HepG2 (cell line): ENCODE data around the gene SYCP2L. TPM values are rescaled to one million over a fixed set of nuclear protein-coding genes. Genes with fewer than 3 reads are reported as not detected.

ENCODE experiments used
- EHMT2 ChIP-seq: fragments of 200-600 bp; sonication (generic); IDR thresholded peaks from 2 replicates; pipeline ENCODE4 v1.7.0; 2017; ENCODE audit warnings: antibody characterized with exemption, low read depth, low read length, borderline replicate concordance
- FOXK2 ChIP-seq: fragments of 450-650 bp; IDR thresholded peaks from 2 replicates; pipeline ENCODE4 v1.6.1; 2016
- ISX ChIP-seq: sonication (generic); formaldehyde crosslinking; conservative IDR thresholded peaks from 2 replicates; pipeline ENCODE4 v1.5.0; 2020; ENCODE audit warnings: missing genetic modification reagents
- KDM3A ChIP-seq: IDR thresholded peaks from 2 replicates; pipeline ENCODE4 v1.6.1; 2018; ENCODE audit warnings: low read depth, missing compliant biosample characterization
- NFE2L2 ChIP-seq: fragments of 150-350 bp; IDR thresholded peaks from 2 replicates; pipeline ENCODE4 v1.6.1; 2014; ENCODE audit warnings: low read length
- PAWR ChIP-seq: sonication (generic); formaldehyde crosslinking; IDR thresholded peaks from 2 replicates; pipeline ENCODE4 v1.4.0; 2020; ENCODE audit warnings: missing genetic modification reagents, mild to moderate bottlenecking, borderline replicate concordance
- PRPF4 ChIP-seq: fragments of 200-400 bp; formaldehyde crosslinking; IDR thresholded peaks from 2 replicates; pipeline ENCODE4 v1.6.1; 2016; ENCODE audit warnings: low read length, low read depth; ENCODE audit not compliant: poor library complexity, severe bottlenecking
- SALL1 ChIP-seq: sonication (generic); formaldehyde crosslinking; IDR thresholded peaks from 2 replicates; pipeline ENCODE4 v1.8.0; 2022; ENCODE audit warnings: mild to moderate bottlenecking, missing genetic modification reagents
- SIN3B ChIP-seq: fragments of 150-350 bp; IDR thresholded peaks from 2 replicates; pipeline ENCODE4 v1.6.1; 2014; ENCODE audit warnings: low read length
- ZMYM2 ChIP-seq: sonication (generic); formaldehyde crosslinking; IDR thresholded peaks from 2 replicates; pipeline ENCODE4 v1.8.0; 2022; ENCODE audit warnings: mild to moderate bottlenecking, missing genetic modification reagents
- ZNF143 ChIP-seq: sonication (generic); formaldehyde crosslinking; IDR thresholded peaks from 2 replicates; pipeline ENCODE4 v1.4.0; 2020; ENCODE audit warnings: missing genetic modification reagents
- ZNF451 ChIP-seq: sonication (generic); formaldehyde crosslinking; IDR thresholded peaks from 2 replicates; pipeline ENCODE4 v1.5.0; 2020; ENCODE audit warnings: mild to moderate bottlenecking, missing genetic modification reagents
- ZNF589 ChIP-seq: sonication (generic); formaldehyde crosslinking; conservative IDR thresholded peaks from 2 replicates; pipeline ENCODE4 v1.8.0; 2022; ENCODE audit warnings: mild to moderate bottlenecking, moderate library complexity, missing genetic modification reagents
- ZNF703 ChIP-seq: sonication (generic); formaldehyde crosslinking; IDR thresholded peaks from 2 replicates; pipeline ENCODE4 v1.5.1; 2020; ENCODE audit warnings: missing genetic modification reagents, mild to moderate bottlenecking, moderate library complexity, borderline replicate concordance
- ZNF772 ChIP-seq: sonication (generic); formaldehyde crosslinking; IDR thresholded peaks from 2 replicates; pipeline ENCODE4 v1.5.0; 2020; ENCODE audit warnings: mild to moderate bottlenecking, missing genetic modification reagents
- polyA plus RNA-seq, 8 experiments: library from polyadenylated mRNA; depleted of rRNA in 3 of 8; stranded (reverse) in 7 of 8; unstranded in 1 of 8; fragments of >200 nt; fragmentation: Illumina TruSeq in 4 of 8; extraction: Trizol in 4 of 8; gene quantifications; 2 replicates each; pipeline versions ENCODE4 v1.2.1 to v1.2.3, GENCODE V29; 2011 to 2016; ENCODE audit warnings: low read depth in 4 of 8, missing spikeins in 1 of 8, mixed read lengths in 1 of 8; ENCODE audit not compliant: insufficient read depth in 1 of 8
- total RNA-seq, 5 experiments: library from RNA; depleted of rRNA; stranded (reverse); fragments of >200 nt; fragmentation: Illumina TruSeq; extraction: Trizol; gene quantifications; 2 replicates each; pipeline ENCODE4 v1.2.3, GENCODE V29; 2016; ENCODE audit warnings: low read depth in 1 of 5
- TF ChIP-seq, protein P1 (sequence below): sonication (generic); formaldehyde crosslinking; IDR thresholded peaks from 2 replicates; pipeline ENCODE4 v1.9.0; 2021; ENCODE audit warnings: mild to moderate bottlenecking, missing genetic modification reagents
- TF ChIP-seq, protein P2 (sequence below), 2 experiments: sonication (generic) in 1 of 2; formaldehyde crosslinking in 1 of 2; IDR thresholded peaks; 2 replicates each; pipeline versions ENCODE4 v1.4.0 to v1.6.1; 2016 to 2020; ENCODE audit warnings: borderline replicate concordance in 1 of 2, low read depth in 1 of 2, mild to moderate bottlenecking in 1 of 2, missing genetic modification reagents in 1 of 2
- TF ChIP-seq, protein P3 (sequence below): sonication (generic); formaldehyde crosslinking; IDR thresholded peaks from 2 replicates; pipeline ENCODE4 v1.4.0; 2020; ENCODE audit warnings: missing genetic modification reagents

SYCP2L gene
- total and polyA plus RNA-seq, 2 of the 13 experiments (the other 11 are each of a cell fraction or from before 2014, with no cell fraction given), result 0.22 to 0.54 TPM

- TF ChIP-seq, protein P1, sequence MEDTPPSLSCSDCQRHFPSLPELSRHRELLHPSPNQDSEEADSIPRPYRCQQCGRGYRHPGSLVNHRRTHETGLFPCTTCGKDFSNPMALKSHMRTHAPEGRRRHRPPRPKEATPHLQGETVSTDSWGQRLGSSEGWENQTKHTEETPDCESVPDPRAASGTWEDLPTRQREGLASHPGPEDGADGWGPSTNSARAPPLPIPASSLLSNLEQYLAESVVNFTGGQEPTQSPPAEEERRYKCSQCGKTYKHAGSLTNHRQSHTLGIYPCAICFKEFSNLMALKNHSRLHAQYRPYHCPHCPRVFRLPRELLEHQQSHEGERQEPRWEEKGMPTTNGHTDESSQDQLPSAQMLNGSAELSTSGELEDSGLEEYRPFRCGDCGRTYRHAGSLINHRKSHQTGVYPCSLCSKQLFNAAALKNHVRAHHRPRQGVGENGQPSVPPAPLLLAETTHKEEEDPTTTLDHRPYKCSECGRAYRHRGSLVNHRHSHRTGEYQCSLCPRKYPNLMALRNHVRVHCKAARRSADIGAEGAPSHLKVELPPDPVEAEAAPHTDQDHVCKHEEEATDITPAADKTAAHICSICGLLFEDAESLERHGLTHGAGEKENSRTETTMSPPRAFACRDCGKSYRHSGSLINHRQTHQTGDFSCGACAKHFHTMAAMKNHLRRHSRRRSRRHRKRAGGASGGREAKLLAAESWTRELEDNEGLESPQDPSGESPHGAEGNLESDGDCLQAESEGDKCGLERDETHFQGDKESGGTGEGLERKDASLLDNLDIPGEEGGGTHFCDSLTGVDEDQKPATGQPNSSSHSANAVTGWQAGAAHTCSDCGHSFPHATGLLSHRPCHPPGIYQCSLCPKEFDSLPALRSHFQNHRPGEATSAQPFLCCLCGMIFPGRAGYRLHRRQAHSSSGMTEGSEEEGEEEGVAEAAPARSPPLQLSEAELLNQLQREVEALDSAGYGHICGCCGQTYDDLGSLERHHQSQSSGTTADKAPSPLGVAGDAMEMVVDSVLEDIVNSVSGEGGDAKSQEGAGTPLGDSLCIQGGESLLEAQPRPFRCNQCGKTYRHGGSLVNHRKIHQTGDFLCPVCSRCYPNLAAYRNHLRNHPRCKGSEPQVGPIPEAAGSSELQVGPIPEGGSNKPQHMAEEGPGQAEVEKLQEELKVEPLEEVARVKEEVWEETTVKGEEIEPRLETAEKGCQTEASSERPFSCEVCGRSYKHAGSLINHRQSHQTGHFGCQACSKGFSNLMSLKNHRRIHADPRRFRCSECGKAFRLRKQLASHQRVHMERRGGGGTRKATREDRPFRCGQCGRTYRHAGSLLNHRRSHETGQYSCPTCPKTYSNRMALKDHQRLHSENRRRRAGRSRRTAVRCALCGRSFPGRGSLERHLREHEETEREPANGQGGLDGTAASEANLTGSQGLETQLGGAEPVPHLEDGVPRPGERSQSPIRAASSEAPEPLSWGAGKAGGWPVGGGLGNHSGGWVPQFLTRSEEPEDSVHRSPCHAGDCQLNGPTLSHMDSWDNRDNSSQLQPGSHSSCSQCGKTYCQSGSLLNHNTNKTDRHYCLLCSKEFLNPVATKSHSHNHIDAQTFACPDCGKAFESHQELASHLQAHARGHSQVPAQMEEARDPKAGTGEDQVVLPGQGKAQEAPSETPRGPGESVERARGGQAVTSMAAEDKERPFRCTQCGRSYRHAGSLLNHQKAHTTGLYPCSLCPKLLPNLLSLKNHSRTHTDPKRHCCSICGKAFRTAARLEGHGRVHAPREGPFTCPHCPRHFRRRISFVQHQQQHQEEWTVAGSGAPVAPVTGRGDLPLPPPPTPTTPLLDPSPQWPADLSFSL, result peak; percentile 35; the same call in 1 of the 2 replicates
- no peak for TF ChIP-seq ZNF772 (CRISPR knock-in tag)
- TF ChIP-seq ISX, result no peak
- TF ChIP-seq ZNF589 (CRISPR knock-in tag), result no peak
- peak; percentile 63; the same call in 1 of the 2 replicates for TF ChIP-seq EHMT2
- TF ChIP-seq NFE2L2, result no peak
- no peak for TF ChIP-seq ZNF703 (CRISPR knock-in tag)
- TF ChIP-seq ZNF143 (CRISPR knock-in tag), result no peak
- peak; percentile 52; the same call in 1 of the 2 replicates for TF ChIP-seq FOXK2
- TF ChIP-seq, protein P2, sequence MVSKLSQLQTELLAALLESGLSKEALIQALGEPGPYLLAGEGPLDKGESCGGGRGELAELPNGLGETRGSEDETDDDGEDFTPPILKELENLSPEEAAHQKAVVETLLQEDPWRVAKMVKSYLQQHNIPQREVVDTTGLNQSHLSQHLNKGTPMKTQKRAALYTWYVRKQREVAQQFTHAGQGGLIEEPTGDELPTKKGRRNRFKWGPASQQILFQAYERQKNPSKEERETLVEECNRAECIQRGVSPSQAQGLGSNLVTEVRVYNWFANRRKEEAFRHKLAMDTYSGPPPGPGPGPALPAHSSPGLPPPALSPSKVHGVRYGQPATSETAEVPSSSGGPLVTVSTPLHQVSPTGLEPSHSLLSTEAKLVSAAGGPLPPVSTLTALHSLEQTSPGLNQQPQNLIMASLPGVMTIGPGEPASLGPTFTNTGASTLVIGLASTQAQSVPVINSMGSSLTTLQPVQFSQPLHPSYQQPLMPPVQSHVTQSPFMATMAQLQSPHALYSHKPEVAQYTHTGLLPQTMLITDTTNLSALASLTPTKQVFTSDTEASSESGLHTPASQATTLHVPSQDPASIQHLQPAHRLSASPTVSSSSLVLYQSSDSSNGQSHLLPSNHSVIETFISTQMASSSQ (IDR thresholded peaks at IDR 0.05; ENCODE audit: low read depth), result peak; percentile 79
- TF ChIP-seq, protein P2 (CRISPR knock-in tag; IDR thresholded peaks at IDR 0.05; ENCODE audit: borderline replicate concordance), result peak; percentile 90
- 0 out of 2 replicates have a peak, but pooled peaks have one; percentile 32 for TF ChIP-seq KDM3A (CRISPR knock-in tag)
- no peak for TF ChIP-seq ZNF451 (CRISPR knock-in tag)
- no peak for TF ChIP-seq PAWR
- TF ChIP-seq SALL1 (CRISPR knock-in tag), result peak; percentile 98
- TF ChIP-seq SIN3B, result no peak
- peak; percentile 96 for TF ChIP-seq ZMYM2 (CRISPR knock-in tag)
- TF ChIP-seq, protein P3, sequence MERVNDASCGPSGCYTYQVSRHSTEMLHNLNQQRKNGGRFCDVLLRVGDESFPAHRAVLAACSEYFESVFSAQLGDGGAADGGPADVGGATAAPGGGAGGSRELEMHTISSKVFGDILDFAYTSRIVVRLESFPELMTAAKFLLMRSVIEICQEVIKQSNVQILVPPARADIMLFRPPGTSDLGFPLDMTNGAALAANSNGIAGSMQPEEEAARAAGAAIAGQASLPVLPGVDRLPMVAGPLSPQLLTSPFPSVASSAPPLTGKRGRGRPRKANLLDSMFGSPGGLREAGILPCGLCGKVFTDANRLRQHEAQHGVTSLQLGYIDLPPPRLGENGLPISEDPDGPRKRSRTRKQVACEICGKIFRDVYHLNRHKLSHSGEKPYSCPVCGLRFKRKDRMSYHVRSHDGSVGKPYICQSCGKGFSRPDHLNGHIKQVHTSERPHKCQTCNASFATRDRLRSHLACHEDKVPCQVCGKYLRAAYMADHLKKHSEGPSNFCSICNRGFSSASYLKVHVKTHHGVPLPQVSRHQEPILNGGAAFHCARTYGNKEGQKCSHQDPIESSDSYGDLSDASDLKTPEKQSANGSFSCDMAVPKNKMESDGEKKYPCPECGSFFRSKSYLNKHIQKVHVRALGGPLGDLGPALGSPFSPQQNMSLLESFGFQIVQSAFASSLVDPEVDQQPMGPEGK (CRISPR knock-in tag), result peak; percentile 40
- TF ChIP-seq PRPF4, result no peak
Observed at GRCh38 chr6:10957414-10957886, 70.6 kb downstream of the SYCP2L start (continued).
